Tibial nerve (tissue), 4 donors: ENCODE results near the gene LYRM9.

Experiments used
- CTCF ChIP-seq, 5 experiments: fragments of 200-600 bp in 3 of 5; fragments of 450-650 bp in 2 of 5; sonication (generic) in 3 of 5; IDR thresholded peaks; one replicate each; pipeline ENCODE4 v1.5.1; 2016 to 2019; ENCODE audit warnings: antibody characterized with exemption in 5 of 5, mild to moderate bottlenecking in 3 of 5, moderate library complexity in 2 of 5
- EP300 ChIP-seq, 2 donors: sonication (generic); formaldehyde crosslinking; IDR thresholded peaks; one replicate each; pipeline ENCODE4 v1.6.1; 2017; ENCODE audit warnings: antibody characterized with exemption in 2 of 2, mild to moderate bottlenecking in 1 of 2
- POLR2A ChIP-seq, 2 donors: fragments of 450-650 bp; IDR thresholded peaks; one replicate each; pipeline ENCODE4 v1.6.1; 2017; ENCODE audit warnings: antibody characterized with exemption in 2 of 2, mild to moderate bottlenecking in 2 of 2, moderate library complexity in 2 of 2

GRCh38 chr17:27889711-27890251 is 3.4 kb downstream of the LYRM9 start:
- TF ChIP-seq CTCF (IDR thresholded peaks at IDR 0.05) (no peak), EP300 (IDR thresholded peaks at IDR 0.05) (no peak), POLR2A (IDR thresholded peaks at IDR 0.05) (no peak)
